ENCODE data around the gene MYO7A.

Gene MYO7A

DNA sequence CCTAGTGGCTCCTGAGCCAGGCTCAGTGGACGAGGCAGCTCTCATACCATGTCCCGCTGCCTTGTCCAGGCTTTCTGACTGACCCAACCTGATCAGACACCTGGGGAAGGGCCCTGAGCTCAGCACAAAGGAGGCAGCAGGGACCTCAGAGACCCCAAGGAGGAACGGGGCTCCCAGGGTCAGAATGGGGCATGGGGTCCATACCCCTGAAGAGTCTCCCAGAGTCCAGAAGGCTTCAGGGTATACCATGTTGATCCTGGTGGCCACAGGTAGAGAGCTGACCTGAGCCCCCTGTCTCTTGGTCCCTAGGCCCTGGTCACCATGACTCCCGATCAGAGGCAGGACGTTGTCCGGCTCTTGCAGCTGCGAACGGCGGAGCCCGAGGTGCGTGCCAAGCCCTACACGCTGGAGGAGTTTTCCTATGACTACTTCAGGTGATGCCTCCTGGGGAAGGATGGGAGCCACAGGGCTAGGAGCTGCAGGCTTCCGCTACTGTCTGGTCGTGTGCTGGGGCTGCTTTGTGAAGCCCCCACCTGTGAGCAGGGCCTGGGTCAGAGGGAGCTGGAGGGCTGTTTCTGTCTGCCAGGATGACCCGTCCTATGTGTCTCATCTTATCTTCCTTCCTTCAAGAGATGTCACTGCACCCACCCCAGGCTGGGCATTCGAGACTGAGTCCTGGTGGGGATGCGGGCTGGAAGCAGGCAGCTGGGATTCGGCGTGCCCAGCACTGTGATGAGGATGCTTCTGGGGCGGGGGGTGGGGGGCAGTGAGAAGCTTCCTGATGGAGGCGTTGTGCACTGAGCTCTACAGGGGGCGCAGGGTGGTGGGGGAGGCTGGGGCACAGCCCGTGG is 74.2 kb downstream of the MYO7A start:
- Histone ChIP-seq H3K9me2 (replicated peaks; ENCODE audit: control insufficient read depth, low read length) (no peaks in the 10 kb centered on the region), H3K27ac (ENCODE audit: low read depth, low read length) (no peak overlapping the region), H3K36me3 (ENCODE audit: control insufficient read depth, low read length) (no peaks in the 10 kb centered on the region), H4K20me1 (ENCODE audit: control insufficient read depth, insufficient read depth, low read depth, low read length) (no peaks in the 10 kb centered on the region), H3F3A (ENCODE audit: control insufficient read depth, insufficient read depth) (no peaks in the 10 kb centered on the region), H3K27me3 (ENCODE audit: control insufficient read depth, low read length) (no peaks in the 10 kb centered on the region), H3K4me1 (ENCODE audit: control insufficient read depth, low read length) (no peaks in the 10 kb centered on the region), H3K79me2 (ENCODE audit: control insufficient read depth, low read length) (no peaks in the 10 kb centered on the region), H3K4me3 (ENCODE audit: low read length) (no peak overlapping the region), H3K4me2 (ENCODE audit: low read length) (no peak overlapping the region), H3K9me3 (ENCODE audit: control insufficient read depth, insufficient read depth, low read length) (no peaks in the 10 kb centered on the region)
- TF ChIP-seq, protein P1, sequence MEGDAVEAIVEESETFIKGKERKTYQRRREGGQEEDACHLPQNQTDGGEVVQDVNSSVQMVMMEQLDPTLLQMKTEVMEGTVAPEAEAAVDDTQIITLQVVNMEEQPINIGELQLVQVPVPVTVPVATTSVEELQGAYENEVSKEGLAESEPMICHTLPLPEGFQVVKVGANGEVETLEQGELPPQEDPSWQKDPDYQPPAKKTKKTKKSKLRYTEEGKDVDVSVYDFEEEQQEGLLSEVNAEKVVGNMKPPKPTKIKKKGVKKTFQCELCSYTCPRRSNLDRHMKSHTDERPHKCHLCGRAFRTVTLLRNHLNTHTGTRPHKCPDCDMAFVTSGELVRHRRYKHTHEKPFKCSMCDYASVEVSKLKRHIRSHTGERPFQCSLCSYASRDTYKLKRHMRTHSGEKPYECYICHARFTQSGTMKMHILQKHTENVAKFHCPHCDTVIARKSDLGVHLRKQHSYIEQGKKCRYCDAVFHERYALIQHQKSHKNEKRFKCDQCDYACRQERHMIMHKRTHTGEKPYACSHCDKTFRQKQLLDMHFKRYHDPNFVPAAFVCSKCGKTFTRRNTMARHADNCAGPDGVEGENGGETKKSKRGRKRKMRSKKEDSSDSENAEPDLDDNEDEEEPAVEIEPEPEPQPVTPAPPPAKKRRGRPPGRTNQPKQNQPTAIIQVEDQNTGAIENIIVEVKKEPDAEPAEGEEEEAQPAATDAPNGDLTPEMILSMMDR (IDR thresholded peaks at IDR 0.05; ENCODE audit: low read depth, low read length, poor library complexity, severe bottlenecking) = no peak
- TF ChIP-seq EZH2phosphoT487 (IDR thresholded peaks at IDR 0.05; ENCODE audit: borderline replicate concordance, low read length) = no peak

DNA sequence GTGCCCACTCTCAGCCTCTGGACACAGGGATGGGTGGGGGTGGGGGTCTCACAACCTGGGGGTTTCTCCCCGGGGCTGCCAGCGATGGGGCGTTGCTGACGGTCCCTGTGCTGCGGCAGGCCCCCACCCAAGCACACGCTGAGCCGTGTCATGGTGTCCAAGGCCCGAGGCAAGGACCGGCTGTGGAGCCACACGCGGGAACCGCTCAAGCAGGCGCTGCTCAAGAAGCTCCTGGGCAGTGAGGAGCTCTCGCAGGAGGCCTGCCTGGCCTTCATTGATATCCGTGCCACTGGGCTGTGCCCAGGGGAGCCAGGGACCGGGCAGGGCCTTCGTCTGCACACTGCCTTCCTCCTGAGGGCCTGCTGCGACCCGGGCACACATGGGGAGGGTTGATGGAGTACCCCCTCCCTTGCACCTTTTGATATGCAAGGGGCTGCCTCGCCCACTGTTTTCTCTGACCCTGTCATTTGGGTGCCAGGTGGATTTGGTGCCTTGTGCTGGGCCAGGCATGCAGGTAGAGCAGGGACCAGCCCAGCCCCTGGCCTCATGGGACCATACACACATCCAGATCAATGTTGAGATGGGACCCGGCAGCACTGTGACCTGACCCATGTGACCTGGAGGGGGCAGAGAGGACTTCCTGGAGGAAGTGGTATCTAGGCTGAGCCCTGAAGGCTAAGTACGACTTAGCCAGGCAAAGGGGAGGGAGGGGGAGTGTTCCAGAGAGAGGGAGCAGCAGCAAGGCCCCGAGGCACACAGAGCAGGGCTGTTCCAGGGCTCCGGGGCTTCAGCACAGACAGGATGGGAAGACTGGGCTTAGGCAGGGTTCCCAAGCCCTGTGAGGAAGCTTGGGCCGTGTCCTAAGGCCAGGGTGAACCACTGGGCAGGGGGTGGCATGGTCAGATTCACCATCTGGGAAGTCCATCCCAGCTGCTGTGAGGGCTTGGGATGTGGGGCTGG is 75.2 kb downstream of the MYO7A start:
- H3K9me2 ChIP-seq (replicated peaks; ENCODE audit: control insufficient read depth, low read length) = no peaks in the 10 kb centered on the region
- no peaks in the 10 kb centered on the region for H3K27me3 ChIP-seq (ENCODE audit: control insufficient read depth, low read length)
- no peak overlapping the region for H3K4me3 ChIP-seq (ENCODE audit: low read length)
- H3K79me2 ChIP-seq (ENCODE audit: control insufficient read depth, low read length) = no peaks in the 10 kb centered on the region
- TF ChIP-seq EZH2phosphoT487 (IDR thresholded peaks at IDR 0.05; ENCODE audit: borderline replicate concordance, low read length) = no peak
- TF ChIP-seq, protein P1 (IDR thresholded peaks at IDR 0.05; ENCODE audit: low read depth, low read length, poor library complexity, severe bottlenecking) = no peak
- H3K4me2 ChIP-seq (ENCODE audit: low read length) = no peak overlapping the region
- H3K4me1 ChIP-seq (ENCODE audit: control insufficient read depth, low read length) = no peaks in the 10 kb centered on the region
- H3K36me3 ChIP-seq (ENCODE audit: control insufficient read depth, low read length) = no peaks in the 10 kb centered on the region
- no peaks in the 10 kb centered on the region for H4K20me1 ChIP-seq (ENCODE audit: control insufficient read depth, insufficient read depth, low read depth, low read length)
- H3F3A ChIP-seq (ENCODE audit: control insufficient read depth, insufficient read depth) = no peaks in the 10 kb centered on the region
- H3K27ac ChIP-seq (ENCODE audit: low read depth, low read length) = no peak overlapping the region
- H3K9me3 ChIP-seq (ENCODE audit: control insufficient read depth, insufficient read depth, low read length) = no peaks in the 10 kb centered on the region

DNA sequence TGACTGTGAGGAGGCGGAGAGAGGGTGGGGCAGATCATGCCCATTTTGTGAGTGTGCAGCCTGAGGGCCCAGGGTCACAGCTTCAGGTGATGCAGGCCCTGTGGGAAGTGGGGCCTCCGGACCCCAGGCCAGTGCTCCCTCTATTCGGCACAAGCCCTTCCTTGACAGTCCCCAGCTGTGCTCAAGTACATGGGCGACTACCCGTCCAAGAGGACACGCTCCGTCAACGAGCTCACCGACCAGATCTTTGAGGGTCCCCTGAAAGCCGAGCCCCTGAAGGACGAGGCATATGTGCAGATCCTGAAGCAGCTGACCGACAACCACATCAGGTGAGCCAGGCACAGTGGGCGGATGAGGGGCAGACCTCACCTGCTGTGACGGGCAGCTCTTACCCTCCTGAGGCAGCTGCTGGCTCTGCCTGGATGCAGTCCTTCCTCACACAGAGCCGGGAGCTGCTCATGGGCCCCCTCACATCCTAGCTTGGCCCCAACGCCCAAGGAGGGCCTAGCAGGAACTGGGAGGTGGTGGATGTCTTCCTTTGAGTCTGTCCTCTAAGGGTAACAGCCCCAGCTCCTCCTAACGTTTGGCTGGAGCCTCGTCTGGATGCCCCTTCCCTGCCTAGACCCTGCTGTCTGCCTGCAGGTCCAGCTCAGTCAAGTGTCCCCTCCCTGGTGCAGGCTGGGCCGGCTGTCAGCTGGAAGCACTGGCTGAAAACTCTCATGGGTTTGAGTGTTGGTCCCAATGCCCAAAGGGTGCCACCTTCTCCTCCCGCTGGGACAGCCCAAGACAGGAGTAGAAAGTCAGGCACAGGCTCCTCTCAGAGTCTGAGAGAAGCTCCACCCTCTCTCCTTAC is 76.1 kb downstream of the MYO7A start:
- H3K4me3 ChIP-seq (ENCODE audit: low read length) = no peak overlapping the region
- no peak overlapping the region for H3K27ac ChIP-seq (ENCODE audit: low read depth, low read length)
- H3K4me2 ChIP-seq (ENCODE audit: low read length) = no peak overlapping the region
- no peaks in the 10 kb centered on the region for H3K36me3 ChIP-seq (ENCODE audit: control insufficient read depth, low read length)
- H3K27me3 ChIP-seq (ENCODE audit: control insufficient read depth, low read length) = no peaks in the 10 kb centered on the region
- no peaks in the 10 kb centered on the region for H3K4me1 ChIP-seq (ENCODE audit: control insufficient read depth, low read length)
- H3K9me2 ChIP-seq (replicated peaks; ENCODE audit: control insufficient read depth, low read length) = no peaks in the 10 kb centered on the region
- no peaks in the 10 kb centered on the region for H3K9me3 ChIP-seq (ENCODE audit: control insufficient read depth, insufficient read depth, low read length)
- H4K20me1 ChIP-seq (ENCODE audit: control insufficient read depth, insufficient read depth, low read depth, low read length) = no peaks in the 10 kb centered on the region
- no peak for TF ChIP-seq EZH2phosphoT487 (IDR thresholded peaks at IDR 0.05; ENCODE audit: borderline replicate concordance, low read length)
- TF ChIP-seq, protein P1 (IDR thresholded peaks at IDR 0.05; ENCODE audit: low read depth, low read length, poor library complexity, severe bottlenecking) = no peak
- H3F3A ChIP-seq (ENCODE audit: control insufficient read depth, insufficient read depth) = no peaks in the 10 kb centered on the region
- H3K79me2 ChIP-seq (ENCODE audit: control insufficient read depth, low read length) = no peaks in the 10 kb centered on the region
